Natural killer cell (primary cell): ENCODE data around the gene LIPG. TPM values are rescaled to one million over a fixed set of nuclear protein-coding genes. Genes with fewer than 3 reads are reported as not detected.
"Not testable (repeated sequence)": the region's sequence is repeated elsewhere in the genome, so short reads cannot be mapped to it uniquely, and the experiment has no call there.

Source experiments
- ATAC-seq, 3 donors: fragments of 150-1000 bp in 2 of 3; fragments of 200-7000 bp in 1 of 3; cut with Tn5 transposase; 1 replicate in 1 of 3; 2 replicates in 2 of 3; pipeline ENCODE4 v1.10.0; 2021; ENCODE audit warnings: mild to moderate bottlenecking in 2 of 3, moderate library complexity in 2 of 3
- DNase-seq, 2 donors: peaks; one replicate each; pipeline versions ENCODE4 v3.0.0 to v3.0.0-alpha.2; 2013 to 2021; ENCODE audit warnings: mixed read lengths in 1 of 2
- H3K27ac ChIP-seq: one replicate; pipeline ENCODE4 v1.5.1; 2013; ENCODE audit warnings: mild to moderate bottlenecking, low read length
- H3K27me3 ChIP-seq: one replicate; pipeline ENCODE4 v1.6.1; 2013; ENCODE audit warnings: low read length; ENCODE audit not compliant: control insufficient read depth, insufficient read depth
- H3K36me3 ChIP-seq: one replicate; pipeline ENCODE4 v1.6.1; 2013; ENCODE audit warnings: low read length; ENCODE audit not compliant: control insufficient read depth, insufficient read depth
- H3K4me1 ChIP-seq: one replicate; pipeline ENCODE4 v1.6.1; 2013; ENCODE audit warnings: low read length; ENCODE audit not compliant: control insufficient read depth, insufficient read depth
- H3K4me3 ChIP-seq: one replicate; pipeline ENCODE4 v1.5.1; 2013; ENCODE audit warnings: low read length
- H3K9me3 ChIP-seq: one replicate; pipeline ENCODE4 v1.6.1; 2013; ENCODE audit warnings: low read length; ENCODE audit not compliant: control insufficient read depth, insufficient read depth
- H3K27ac Mint-ChIP-seq, 2 donors: one replicate each; pipeline ENCODE4 v1.8.0; 2022; ENCODE audit warnings: mild to moderate bottlenecking in 2 of 2, mixed read lengths in 2 of 2, moderate library complexity in 1 of 2
- H3K27me3 Mint-ChIP-seq, 2 donors: one replicate each; pipeline ENCODE4 v1.8.0; 2022; ENCODE audit warnings: low read depth in 2 of 2, mixed read lengths in 2 of 2
- H3K36me3 Mint-ChIP-seq: one replicate; pipeline ENCODE4 v1.8.0; 2022; ENCODE audit warnings: mixed read lengths
- H3K4me1 Mint-ChIP-seq, 2 donors: one replicate each; pipeline ENCODE4 v1.8.0; 2022; ENCODE audit warnings: mixed read lengths in 2 of 2
- H3K4me3 Mint-ChIP-seq: one replicate; pipeline ENCODE4 v1.8.0; 2022; ENCODE audit warnings: mild to moderate bottlenecking, moderate library complexity, mixed read lengths
- H3K9me3 Mint-ChIP-seq, 2 donors: one replicate each; pipeline ENCODE4 v1.8.0; 2022; ENCODE audit warnings: mixed read lengths in 2 of 2
- CTCF ChIP-seq: fragments of 200-600 bp; IDR thresholded peaks from one replicate; pipeline ENCODE4 v1.8.0; 2022; ENCODE audit warnings: antibody characterized with exemption
- WGBS: methylation state at CpG from one replicate; pipeline ENCODE4 v1.1.7; 2013; ENCODE audit warnings: missing lambda C conversion rate; ENCODE audit not compliant: insufficient coverage; 5-methylcytosine and 5-hydroxymethylcytosine counted together
- intact Hi-C: fragments of 100-400 bp; cut with micrococcal nuclease; formaldehyde crosslinking; loops from one replicate; pipeline ENCODE4 v1.14.2; 2022
- total RNA-seq, 4 donors: library from RNA; stranded (reverse); fragments of 120-200 nt in 1 of 4; gene quantifications; one replicate each; pipeline versions ENCODE4 v1.2.3 to v1.2.4, GENCODE V29; 2013 to 2022

LIPG gene
- total RNA-seq, 3 donors from 2014 or later (not counting 1 experiment from before 2014, with no cell fraction given): 0.48 TPM; not detected in 2

- TF ChIP-seq CTCF: no peak
- Histone ChIP-seq H3K9me3 (no peaks in the 10 kb centered on the region), H3K4me1 (peaks cover 22% of the 10 kb centered on the region), H3K27ac (no peak overlapping the region), H3K27me3 (peaks cover 31% of the 10 kb centered on the region), H3K4me3 (no peak overlapping the region), H3K36me3 (no peaks in the 10 kb centered on the region)
- DNase-seq (no peak), ATAC-seq (no peak)
- no peaks in the 10 kb centered on the region for H3K9me3 Mint-ChIP-seq
- H3K4me3 Mint-ChIP-seq: no peak overlapping the region
- peaks cover 24 to 33% of the 10 kb centered on the region in 2 donors for H3K4me1 Mint-ChIP-seq
- WGBS: 92% methylated on average over 2 of the region's 3 CpGs
- H3K27ac Mint-ChIP-seq: no peak overlapping the region
- peaks cover 51 to 71% of the 10 kb centered on the region in 2 donors for H3K27me3 Mint-ChIP-seq
- intact Hi-C loops: no loop called here
- no peaks in the 10 kb centered on the region for H3K36me3 Mint-ChIP-seq
These were observed 3.5 kb upstream of the LIPG start for GRCh38 chr18:49558356-49558755.

GRCh38 chr18:49559326-49559931, 2.4 kb upstream of the LIPG start:
- peaks cover 60 to 71% of the 10 kb centered on the region in 2 donors for H3K27me3 Mint-ChIP-seq
- H3K9me3 Mint-ChIP-seq: not testable (repeated sequence)
- peaks cover 34% of the 10 kb centered on the region for H3K27me3 ChIP-seq

GRCh38 chr18:49560277-49560623, 1.6 kb upstream of the LIPG start:
- Histone ChIP-seq H3K4me3 (no peak overlapping the region), H3K36me3 (no peaks in the 10 kb centered on the region), H3K27me3 (peaks cover 37% of the 10 kb centered on the region), H3K27ac (no peak overlapping the region), H3K4me1 (peaks cover 22% of the 10 kb centered on the region), H3K9me3 (no peaks in the 10 kb centered on the region)
- Mint-ChIP-seq H3K27me3 (peaks cover 60 to 72% of the 10 kb centered on the region in 2 donors), H3K27ac (no peak overlapping the region), H3K4me1 (peaks cover 24 to 34% of the 10 kb centered on the region in 2 donors), H3K36me3 (no peaks in the 10 kb centered on the region), H3K4me3 (peak overlapping the region; percentile 77), H3K9me3 (no peaks in the 10 kb centered on the region)
- DNase-seq (no peak), ATAC-seq (no peak)
- 37% methylated on average over 3 of the region's 3 CpGs for WGBS
- no peak for TF ChIP-seq CTCF
- intact Hi-C loops: no loop called here

More at GRCh38 chr18:49559326-49559931, 2.4 kb upstream of the LIPG start:
- intact Hi-C loops: loop anchor here (1.0 kb wide), 2 partner anchors 299 to 303 kb away; no protein-coding TSS in a partner anchor
- not testable (repeated sequence) for H3K36me3 Mint-ChIP-seq, H3K27ac Mint-ChIP-seq, H3K9me3 ChIP-seq, H3K36me3 ChIP-seq, H3K27ac ChIP-seq, H3K4me3 ChIP-seq, H3K4me3 Mint-ChIP-seq, ATAC-seq
- peaks cover 22% of the 10 kb centered on the region for H3K4me1 ChIP-seq
- peaks cover 24 to 34% of the 10 kb centered on the region in 2 donors for H3K4me1 Mint-ChIP-seq
- peak in 1 of 2 donors; percentile 54 for DNase-seq
- TF ChIP-seq CTCF: peak; percentile 36
- WGBS: 91% methylated on average over 15 of the region's 16 CpGs
